ENCODE measurements around the gene FMOD.
"Not testable (repeated sequence)": the region's sequence is repeated elsewhere in the genome, so short reads cannot be mapped to it uniquely, and the experiment has no call there.

FMOD gene

DNA sequence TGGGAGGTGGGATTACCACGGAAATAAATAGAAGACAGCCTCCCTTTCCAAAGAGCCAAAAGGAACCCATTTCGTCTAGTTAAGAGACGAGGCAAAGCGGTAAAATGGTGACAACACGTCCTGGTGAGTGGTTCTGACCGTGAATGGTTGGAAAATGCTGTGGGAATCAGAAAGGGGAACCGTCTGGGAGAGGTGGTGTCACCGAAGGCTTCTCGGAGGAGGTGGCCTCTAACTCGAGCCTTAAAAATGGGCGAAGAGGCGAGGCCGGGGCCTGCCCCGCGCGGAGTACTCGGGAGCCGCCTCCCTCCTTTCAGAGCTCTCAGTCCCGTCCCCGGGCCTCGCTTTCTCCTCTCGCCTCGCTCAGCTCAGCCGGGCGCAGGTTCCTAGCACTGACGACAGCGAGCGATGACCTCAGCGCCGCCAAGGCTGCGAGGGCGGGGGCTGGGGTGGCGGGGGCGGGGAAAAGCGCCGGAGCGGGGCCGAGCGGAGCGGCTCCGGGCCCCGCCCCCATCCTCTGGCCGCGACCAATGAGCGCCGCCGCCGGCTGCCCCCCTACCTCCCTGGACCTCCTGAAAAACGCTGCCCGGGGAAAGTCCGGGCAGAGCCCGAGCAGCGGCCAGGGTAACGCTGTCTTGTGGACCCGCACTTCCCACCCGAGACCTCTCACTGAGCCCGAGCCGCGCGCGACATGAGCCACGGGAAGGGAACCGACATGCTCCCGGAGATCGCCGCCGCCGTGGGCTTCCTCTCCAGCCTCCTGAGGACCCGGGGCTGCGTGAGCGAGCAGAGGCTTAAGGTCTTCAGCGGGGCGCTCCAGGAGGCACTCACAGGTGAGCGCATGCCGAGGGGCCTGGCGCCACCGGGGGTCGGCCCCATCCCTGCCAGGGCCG, 45.8 kb downstream of the FMOD start, which contains the start of gene BTG2:
Gene BTG2 (plus strand): TSS at position 601 of the 890 bp plus-strand sequence. CDS start 88 bp downstream, at position 689.
- DNase-seq, result peak; percentile 97

DNA sequence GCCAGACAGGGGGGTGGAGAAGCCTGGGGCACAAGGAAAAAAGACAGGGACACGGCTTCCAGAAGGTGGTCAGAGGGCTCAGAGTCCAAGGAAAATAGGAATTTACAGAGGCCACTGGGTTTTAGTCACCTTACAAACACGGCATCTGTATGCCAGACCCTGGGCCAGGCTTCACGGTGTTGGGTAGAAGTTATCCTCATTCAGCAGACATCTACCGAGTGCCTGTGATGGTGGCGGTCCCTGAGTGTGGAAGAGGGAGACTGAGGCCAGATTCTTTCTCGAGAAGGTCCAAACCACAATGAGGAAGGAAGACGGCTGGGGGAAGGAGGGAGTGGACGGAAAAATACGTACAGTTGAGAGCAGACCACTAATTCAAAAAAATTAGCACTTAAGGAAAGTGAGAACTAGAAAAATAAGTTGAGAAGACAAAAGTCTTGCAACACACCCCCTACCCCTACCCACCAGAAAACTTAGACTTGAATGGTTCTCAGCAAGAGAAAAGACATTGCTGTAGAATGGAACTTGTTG, 46.5 kb downstream of the FMOD start:
- no peak for DNase-seq

DNA sequence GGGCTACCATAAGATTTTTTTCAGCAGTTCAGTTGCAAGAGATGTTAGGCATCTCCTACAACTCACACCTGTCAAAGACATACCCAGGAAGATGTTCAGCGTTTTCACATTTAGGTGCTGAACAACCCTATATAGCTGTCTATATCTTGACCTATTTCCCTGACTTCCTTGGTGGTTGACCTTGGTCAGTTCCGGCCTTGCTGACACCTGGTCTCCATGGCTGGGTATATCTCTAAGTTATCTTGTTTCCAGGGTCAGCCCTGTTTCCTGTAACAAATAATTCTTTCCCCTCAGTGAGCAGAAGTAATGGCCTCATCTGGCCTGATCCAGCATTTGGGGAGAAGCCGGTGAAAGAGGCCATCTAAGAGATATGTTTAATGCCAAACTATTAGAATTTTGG, 48.0 kb downstream of the FMOD start:
- no peak for DNase-seq

DNA sequence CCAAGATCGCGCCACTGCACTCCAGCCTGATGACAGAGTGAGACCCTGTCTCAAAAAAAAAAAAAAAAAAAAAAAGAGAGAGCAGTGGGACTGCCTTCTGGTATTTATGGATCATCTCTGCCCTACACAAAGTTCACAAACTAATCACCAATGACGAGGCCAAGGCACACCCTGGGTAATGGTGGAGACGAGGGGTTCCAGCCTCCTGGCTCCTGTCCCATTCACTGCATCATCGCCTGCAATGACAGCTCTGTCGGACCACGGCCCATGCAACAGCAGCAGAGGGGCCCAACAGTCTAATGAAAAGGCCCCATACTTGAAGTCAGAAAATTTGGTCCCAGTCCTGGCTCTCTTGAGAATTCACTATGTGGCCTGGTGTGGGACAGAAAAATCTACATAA, 48.5 kb downstream of the FMOD start:
- DNase-seq, result no peak

DNA sequence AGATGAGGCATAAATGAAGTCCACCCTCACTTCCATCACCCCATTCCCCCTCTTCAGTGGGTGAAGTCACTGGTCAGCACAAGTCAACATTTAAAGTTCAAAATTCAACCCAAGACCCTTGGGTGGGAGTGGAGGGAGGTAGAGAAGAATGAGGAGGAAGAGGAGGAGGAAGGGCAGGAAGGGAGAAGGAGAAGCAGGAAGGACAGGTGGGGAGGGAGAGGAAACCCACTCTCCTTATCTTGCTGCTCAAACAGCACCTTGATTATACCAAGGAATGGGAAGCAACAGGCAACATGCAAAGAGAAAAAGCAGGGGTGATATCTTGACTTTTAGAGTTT, 49.6 kb downstream of the FMOD start:
- DNase-seq, result no peak

DNA sequence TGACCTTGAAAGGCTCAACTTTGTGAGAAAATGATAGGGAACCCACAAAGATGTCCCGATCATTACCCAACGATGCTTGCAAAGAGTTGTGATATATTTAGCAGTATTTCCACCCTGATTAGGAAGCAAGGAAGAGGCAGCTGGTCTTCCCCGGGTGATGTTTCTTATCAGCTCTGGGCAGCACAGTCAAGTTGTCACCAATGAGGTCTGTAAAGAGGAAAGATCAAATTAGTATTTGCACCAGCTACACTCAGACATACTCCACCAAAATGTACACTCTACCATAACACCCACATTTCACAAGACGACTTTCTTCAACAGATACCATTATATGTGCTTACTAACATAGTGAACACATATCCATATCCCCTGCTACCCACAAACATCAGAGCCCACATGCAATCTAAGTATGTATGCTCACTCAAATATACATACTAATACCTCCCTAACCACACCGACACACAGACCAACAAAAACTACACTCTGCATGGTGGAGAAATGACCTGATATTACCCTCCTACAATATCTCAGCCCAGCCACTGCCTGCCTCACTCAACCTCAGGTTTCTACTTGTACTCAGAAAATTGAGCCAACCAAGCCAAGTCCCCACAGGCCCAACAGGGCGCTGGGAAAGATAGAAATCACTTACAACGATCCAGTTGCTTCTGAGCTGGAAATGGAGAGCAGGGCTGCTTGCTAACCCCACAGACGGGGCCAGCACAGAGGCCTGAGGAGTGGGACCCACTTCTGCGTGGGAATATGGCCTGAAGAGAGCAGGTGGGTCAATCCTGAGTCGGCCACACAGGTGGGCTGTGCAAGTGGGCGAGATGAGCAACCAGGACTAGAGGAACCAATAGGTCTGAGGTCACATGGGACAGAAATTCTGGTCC, 50.2 kb downstream of the FMOD start:
- DNase-seq, result no peak

DNA sequence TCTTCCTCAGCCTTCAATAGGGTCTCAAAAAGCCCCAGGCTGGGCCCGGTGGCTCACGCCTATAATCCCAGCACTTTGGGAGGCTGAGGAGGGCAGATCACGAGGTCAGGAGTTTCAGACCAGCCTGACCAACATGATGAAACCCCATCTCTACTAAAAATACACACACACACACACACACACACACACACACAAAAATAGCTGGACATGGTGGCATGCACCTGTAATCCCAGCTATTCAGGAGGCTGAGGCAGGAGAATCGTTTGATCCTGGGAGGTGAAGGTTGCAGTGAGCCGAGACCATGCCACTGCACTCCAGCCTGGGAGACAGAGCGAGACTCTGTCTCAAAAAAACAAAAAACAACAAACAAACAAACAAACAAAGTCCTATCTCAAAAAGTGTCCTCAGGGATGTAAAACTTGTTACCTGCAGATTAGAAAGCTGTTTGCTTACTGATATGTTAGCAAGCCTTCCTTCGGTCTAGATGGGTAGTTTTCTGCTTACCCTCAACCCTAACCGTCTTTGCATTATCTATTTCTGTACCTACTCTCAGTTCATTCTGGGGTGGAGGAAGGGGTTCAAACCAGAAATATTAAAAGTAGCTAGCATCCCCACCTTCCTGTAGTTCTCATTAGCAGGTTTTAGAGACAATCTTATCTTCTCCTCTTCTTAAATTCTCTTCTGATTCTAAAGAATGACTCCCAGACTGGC, 51.0 kb downstream of the FMOD start:
- DNase-seq, result not testable (repeated sequence)

DNA sequence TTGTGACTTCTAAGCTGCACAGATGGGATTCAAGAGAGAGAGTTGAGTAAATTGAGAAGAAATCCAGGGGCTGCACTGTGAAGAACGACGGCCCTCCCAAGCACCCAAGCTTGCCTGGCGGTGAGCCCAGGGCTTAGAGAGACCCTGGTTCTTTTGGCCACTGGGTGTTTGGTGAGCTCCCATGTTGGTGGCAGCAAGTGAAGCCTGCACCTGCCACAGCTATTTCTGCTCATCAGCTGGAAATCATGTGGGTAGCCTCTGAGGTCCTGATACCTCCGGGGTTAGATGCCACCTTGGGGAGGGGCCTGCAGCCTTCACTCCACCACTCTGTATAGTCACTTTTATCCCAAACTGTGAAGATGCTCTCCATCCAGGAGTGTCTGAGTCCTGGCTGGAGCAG, 51.8 kb downstream of the FMOD start:
- DNase-seq, result peak; percentile 55

DNA sequence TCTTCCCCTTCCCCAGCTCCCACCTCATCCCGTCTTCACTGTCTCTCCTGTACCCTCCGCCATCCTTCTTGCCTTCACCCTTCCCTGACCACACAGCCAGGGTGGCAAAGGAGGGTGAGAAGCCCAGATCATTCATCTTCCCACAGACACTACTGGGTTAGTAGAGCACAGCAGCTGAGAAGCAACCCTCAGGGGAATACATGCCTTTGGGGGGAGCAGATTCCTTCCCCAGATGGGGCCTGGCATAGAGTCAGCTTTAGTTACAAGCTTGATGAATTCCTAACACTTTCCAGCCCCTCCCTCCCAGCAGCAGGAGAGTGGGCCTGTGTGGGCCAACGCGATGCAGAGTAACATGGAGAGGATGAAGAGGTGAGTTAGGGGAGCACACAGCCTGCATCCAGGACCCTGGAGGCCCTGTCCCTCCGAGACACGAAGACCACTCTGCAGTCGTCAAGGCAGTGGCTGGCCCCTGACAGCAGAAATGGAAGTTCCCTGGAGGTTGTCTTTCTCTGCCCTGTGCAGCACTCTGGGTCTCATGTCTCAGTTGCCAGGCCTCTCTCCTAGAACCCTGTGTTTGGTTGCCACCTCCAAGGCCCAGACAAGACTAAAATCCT, 54.4 kb downstream of the FMOD start:
- peak; percentile 49 for DNase-seq

DNA sequence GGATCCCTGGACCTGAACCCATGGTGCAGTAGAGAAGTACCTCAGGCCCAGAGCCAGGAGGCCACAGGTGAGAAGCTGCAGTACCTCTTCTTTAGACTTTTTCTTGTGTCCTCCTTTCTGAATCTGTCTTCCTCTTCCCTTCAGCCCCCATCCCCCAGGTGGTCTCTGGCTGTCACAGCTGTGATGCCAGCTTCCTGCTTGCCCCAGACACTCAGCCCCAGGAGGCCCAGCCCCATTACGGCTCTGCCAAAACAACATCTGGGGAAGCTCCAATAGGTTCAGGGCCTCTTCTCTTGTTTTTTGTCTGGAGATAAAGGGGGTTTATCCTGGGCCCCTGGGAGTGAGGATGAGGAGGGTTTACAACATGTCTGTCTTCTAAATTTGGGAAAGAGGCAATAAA, 55.1 kb downstream of the FMOD start:
- DNase-seq, result peak; percentile 87

DNA sequence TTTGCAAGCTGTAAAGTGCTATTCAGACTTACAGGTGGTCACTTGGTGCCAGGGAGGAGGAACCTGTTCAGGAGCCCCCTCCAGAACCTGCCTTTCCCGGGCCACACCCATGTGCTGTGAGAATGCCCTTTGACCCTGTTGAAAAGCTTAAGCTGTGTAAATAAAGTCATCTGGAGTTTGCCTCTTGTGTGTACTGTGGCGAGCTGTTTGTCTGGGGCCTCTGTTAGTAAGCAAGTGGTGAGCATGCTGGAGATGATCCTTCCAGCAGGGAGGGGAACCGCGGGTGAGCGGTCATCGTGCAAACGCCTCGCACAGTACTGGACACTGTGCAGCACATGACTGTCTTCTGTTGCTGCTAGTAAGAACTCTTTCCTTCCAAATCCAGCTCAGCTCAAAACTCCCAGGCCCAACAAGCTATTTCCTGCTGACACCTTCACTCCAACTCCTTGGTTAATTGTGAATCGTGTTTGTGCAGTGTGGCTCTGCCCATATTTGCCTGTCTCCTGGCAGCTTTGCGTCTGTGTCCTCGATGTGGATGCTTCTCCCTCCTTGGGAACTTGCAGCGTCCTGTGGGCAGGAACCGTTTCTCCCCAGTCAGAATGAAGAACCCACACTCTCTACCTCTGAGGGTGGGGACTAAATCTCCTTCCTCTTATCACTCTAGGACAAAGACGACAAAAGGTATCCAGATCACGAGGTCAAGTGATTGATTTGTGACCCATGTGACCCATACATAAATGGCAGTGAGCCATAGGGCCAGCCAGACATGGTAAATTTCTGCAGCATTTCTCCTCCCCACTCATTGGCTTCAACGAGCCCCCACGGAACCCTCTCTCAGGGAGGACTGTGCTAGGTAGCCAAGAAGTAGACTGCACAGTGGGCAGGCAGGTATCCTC, 59.5 kb downstream of the FMOD start:
- DNase-seq, result peak; percentile 90

Data from NCI-H69 (cell line).